Lung microvascular endothelial cell (primary cell): ENCODE results near the gene IL1RAPL2. TPM values are rescaled to one million over a fixed set of nuclear protein-coding genes. Genes with fewer than 3 reads are reported as not detected.
A peak's percentile ranks its signal among the peaks of the same experiment; 100 is the strongest.
"Not testable (repeated sequence)": the region's sequence is repeated elsewhere in the genome, so short reads cannot be mapped to it uniquely, and the experiment has no call there.

Source experiments
- DNase-seq, 2 donors: peaks; one replicate each; pipeline versions ENCODE4 v3.0.0 to v3.0.0-alpha.2; 2010; ENCODE audit warnings: low read depth in 2 of 2
- total RNA-seq: library from RNA; depleted of rRNA; stranded (reverse); fragments of >200 nt; gene quantifications from 2 replicates; pipeline ENCODE4 v1.2.1, GENCODE V29; 2014

IL1RAPL2 gene
- total RNA-seq, 1 donor from 2014 or later: not detected

GRCh38 chrX:104670051-104670450 is 104.1 kb downstream of the IL1RAPL2 start:
- DNase-seq: no peak

- DNase-seq: not testable (repeated sequence)
Measured at GRCh38 chrX:104677517-104677916, 111.5 kb downstream of the IL1RAPL2 start.

- no peak for DNase-seq
Measured at GRCh38 chrX:104679175-104679574, 113.2 kb downstream of the IL1RAPL2 start.

DNA sequence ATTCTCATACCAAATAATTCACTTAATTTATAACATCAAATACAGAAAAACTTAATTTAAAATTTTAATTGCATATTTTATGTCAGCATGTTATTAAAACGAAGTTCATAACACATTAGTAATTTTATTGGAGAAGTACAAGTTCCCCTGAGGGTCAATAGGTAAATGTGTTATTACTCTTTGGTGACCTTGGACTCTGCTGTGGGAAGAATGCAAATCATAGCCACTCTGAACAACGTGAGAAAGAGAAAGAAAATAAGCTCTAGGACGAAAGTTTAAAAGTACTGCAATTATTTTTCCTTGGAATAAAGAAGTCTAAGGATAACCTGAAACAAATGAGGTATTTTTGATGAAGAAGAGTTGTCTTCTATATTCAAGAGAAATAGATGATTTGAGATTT is 115.2 kb downstream of the IL1RAPL2 start:
- no peak for DNase-seq

GRCh38 chrX:104684077-104684476 is 118.1 kb downstream of the IL1RAPL2 start:
- no peak for DNase-seq

- no peak for DNase-seq
Measured at GRCh38 chrX:104695593-104695992, 129.6 kb downstream of the IL1RAPL2 start.

DNA sequence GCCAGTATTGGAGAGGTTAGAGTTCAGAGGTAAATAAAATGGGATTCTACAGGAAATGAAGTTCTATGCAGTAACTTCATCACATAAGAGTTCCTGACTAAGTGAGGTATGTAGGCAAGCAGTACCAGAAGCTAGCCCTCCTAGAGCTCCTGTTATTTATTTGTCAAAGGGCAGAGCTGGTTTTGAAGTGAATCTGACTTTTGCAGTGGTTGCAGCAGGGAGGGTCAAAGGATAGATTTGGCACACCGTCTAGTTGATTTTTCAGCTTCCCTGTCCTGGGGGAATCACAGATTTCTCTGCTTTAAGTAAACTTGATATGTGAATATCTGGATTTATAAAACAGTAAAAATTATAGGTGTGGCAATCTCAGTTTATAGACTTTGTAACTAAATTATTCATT is 130.7 kb downstream of the IL1RAPL2 start:
- no peak for DNase-seq

GRCh38 chrX:104697294-104697693 is 131.3 kb downstream of the IL1RAPL2 start:
- no peak for DNase-seq

- DNase-seq: no peak
Measured at GRCh38 chrX:104707042-104707441, 141.0 kb downstream of the IL1RAPL2 start.

- no peak for DNase-seq
Measured at GRCh38 chrX:104707572-104707971, 141.6 kb downstream of the IL1RAPL2 start.

DNA sequence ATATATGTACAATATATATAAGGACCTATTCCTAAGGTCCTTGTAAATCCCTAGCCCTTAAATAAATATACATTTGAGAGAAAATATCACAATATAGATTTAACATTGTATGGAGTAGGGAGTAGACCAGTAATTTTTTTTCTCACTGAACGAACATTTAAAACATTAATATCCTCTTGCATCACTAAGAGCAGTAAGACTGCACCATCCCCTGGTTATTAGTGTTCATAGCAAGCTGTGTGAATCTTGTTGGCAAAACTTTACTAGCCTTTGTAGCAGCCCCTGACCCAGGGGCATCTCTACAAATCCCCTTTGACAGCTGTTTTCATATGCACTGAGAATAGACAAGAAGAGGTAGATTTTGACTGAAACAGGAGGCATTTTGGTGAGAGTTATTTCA is 146.5 kb downstream of the IL1RAPL2 start:
- peak in 1 of 2 donors; percentile 3 for DNase-seq

GRCh38 chrX:104721854-104722253 is 155.9 kb downstream of the IL1RAPL2 start:
- DNase-seq: no peak

DNA sequence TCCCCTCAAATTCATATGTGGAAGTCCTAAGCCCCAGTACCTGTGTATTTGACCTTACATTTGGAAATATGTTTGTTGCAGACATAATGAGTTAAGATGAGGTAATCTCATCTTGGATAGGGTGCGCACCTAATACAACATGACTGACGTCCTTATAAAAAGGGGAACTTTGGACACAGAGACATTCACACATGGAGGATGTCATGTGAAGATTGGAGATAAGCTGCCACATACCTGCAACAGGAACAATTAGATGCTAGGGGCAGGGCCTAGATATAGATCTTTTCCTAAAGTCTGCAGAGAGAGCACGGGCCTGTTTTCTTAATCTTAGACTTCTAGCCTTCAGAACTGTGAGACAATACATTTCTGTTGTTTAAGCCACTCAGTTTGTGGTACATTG is 162.5 kb downstream of the IL1RAPL2 start:
- DNase-seq: no peak

DNA sequence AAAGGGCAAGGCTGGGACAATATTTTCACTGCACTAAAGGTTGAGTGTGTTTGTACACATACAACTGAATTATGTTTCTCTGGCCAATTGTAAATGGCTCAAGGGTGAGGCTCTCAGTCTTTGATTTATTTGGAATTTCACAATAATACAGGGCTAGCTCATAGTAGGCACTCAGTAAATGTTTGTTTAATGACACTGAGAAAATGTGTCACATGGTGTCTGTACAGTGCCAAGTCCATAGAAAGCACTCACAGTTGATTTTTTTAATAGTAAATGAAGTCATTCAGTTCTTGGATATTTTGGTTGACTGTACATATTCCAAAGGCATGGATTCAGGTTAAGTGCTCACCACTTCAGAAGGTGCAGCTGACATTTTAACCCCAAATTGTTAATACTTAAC is 176.4 kb downstream of the IL1RAPL2 start:
- DNase-seq: no peak

- no peak for DNase-seq
Measured at GRCh38 chrX:104745152-104745551, 179.2 kb downstream of the IL1RAPL2 start.

DNA sequence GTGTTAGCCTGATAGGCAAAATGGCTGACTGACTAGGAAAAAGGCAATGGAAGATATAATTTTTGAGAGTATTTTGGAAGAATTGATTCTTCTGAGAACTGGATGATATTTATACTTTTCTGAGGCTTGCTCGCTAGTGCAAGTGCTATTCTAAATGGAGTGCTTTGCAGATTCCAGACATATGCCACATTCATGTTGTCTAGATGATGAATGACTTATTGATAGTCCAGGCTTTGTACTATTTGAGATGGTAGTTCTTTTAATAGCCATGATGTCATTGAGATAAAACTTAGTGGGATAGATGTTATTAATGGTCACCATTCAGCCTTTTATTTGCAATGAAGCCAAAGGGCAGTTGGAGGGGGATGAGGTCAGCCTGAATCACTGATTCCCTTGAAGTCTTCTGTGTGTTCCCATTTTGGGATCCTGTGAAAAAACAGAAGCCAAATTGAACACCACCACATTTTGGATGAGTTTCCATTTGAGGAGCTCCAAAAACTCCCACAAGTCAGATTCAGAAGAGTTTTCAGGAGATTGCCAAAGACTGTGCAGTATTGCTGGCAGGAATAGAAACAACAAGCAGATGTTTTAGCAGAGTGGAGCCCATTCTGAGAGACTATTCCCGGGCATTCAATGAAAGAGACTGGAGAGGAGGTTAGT is 184.1 kb downstream of the IL1RAPL2 start:
- DNase-seq: no peak

- DNase-seq: no peak
Measured at GRCh38 chrX:104762641-104763040, 196.6 kb downstream of the IL1RAPL2 start.

DNA sequence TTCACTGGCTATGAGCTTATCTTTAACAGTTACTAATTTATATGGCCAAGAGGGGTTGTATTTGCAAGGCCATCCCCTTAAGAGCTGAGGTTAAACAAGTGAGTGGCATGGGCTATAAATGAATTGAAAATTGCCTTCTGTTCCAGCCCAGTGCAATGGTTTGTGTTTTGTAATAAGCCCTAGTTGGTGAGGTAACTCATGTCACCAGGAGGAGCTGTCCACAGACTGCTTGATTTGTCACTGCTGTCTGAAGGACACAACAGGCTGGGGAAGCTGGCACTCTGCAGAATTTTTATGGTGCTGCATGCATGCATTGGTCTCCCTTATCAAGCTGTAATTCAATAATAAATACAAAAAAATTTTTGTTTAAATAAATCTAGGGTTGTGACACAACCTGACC is 223.8 kb downstream of the IL1RAPL2 start:
- no peak for DNase-seq

DNA sequence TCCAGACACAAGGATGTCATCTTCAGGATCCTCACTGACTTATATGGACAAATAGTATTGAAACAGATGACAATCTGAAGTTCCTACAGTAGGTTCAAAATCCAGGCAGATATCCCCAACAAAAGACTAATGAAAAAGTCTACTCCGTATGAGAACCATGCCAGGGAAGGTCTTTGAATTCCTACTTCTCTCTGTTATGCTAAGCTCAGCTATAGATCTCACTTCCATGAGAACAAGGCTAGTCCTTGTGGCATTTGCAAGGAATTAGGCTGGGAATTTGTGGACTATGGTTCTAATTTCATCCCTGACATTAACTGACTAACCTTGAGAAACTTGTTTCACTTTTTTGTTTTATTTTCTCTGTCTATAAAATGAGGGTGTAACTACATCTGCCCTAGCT is 229.8 kb downstream of the IL1RAPL2 start:
- DNase-seq: no peak

GRCh38 chrX:104803219-104803618 is 237.2 kb downstream of the IL1RAPL2 start:
- DNase-seq: no peak

DNA sequence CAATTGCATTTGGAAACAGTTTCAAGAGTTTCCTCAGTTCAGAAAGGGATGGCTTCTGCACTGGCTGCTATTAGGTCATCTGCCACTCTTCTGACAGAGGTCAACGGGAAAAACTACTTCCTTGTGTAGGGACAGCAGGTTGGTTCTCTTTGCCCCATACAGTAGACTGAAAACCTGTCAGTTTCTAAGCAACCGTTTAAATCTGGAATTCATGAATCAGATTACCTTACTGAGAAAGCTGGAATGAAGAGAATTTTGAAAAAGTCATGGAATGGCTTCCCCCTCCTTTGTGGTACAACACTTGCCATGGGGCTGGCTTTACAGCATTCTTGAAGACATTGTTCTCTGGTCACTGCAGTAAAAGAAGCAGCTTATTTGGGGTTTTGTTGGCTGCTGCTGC is 240.3 kb downstream of the IL1RAPL2 start:
- no peak for DNase-seq

GRCh38 chrX:104833401-104833800 is 267.4 kb downstream of the IL1RAPL2 start:
- DNase-seq: no peak

GRCh38 chrX:104842646-104843045 is 276.6 kb downstream of the IL1RAPL2 start:
- no peak for DNase-seq

DNA sequence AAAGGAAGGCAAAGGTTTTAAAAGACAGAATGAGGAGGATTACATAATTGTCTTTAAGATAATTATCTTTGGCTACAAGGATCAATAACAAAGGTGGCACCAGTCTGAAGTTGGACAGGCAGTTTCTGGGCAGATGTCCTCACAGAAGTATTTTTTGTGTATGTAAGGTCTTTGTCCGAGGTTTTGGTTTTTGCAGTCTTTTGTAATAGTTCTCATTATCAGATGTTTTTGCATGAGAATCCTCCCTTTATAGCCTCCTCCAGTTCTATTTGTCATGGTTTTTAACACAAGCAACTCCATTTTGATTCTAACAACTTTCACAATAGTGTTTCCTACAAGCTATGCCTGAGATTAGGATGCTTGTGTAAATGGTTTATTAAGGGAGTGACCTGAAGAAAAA is 286.2 kb downstream of the IL1RAPL2 start:
- no peak for DNase-seq
